Activated CD4-positive, alpha-beta T cell treated with anti-CD3 and anti-CD28 coated beads, Interleukin-2, amount 50 U/mL, for 24 hours (primary cell): Measurements from ENCODE around the gene KLF16.
"Not testable (repeated sequence)": the region's sequence is repeated elsewhere in the genome, so short reads cannot be mapped to it uniquely, and the experiment has no call there.

Source experiments
- DNase-seq, 2 donors: peaks; one replicate each; pipeline ENCODE4 v3.0.0-alpha.2; 2020; ENCODE audit warnings: low read depth in 1 of 2, low spot score in 1 of 2

The KLF16 gene

DNA sequence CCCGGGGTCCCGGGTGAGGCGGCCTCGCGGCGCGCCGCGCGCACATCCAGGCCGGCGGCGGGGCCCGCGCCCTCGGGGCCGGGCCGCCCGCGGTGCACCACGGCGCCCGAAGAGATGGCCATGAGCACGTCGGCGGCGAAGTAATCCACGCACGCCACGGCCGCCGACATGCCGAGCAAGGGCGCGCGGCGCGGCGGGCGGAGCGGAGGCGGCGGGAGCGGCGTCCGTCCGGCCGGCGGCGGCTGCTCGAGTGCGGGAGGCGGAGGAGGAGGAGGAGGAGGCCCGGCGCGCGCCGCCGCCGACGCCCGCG, at the start of gene KLF16:
Gene KLF16 (minus strand): TSS at position 252 of the 310 bp plus-strand sequence. CDS start 82 bp downstream, at position 170.
- DNase-seq = no peak

DNA sequence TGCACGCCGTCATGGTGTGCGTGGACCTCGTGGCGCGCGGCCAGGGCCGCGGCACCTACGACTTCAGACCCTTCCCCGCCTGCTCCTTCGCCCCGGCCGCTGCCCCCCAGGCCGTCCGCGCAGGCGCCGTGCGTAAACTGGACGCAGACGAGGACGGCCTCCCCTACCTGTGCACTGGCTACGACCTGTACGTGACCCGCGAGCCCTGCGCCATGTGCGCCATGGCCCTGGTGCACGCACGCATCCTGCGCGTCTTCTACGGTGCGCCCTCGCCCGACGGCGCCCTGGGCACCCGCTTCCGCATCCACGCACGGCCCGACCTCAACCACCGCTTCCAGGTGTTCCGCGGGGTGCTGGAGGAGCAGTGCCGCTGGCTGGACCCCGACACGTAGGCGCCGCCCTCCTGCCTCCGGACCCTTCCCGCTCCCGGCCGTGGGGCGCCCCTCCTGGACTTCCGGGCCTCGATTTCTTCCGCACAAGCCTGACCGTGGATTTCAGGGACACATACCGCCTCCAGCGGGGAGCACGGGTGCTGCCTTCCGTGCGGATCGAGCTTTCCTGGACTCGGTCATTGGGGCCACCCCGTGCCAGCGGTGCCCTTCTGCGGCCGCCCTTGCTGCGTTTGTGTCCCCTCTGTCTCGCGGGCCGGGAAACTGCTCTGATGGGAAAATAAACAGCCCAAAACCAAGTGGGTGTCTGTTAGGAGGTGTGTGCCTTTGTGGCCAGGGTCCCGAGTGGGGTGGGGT, 49.6 kb upstream of the KLF16 start:
- no peak for DNase-seq

DNA sequence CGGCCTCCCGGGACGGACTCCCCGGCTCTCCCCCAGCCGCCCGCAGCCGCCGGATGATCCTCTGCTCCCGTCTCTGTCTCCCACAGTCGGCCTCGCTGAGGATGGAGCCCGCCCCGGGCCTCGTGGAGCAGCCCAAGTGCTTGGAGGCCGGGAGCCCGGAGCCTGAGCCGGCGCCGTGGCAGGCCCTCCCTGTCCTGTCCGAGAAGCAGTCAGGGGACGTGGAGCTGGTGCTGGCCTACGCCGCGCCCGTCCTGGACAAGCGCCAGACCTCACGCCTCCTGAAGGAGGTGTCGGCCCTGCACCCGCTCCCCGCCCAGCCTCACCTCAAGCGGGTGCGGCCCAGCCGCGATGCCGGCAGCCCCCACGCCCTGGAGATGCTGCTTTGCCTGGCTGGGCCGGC, 48.6 kb upstream of the KLF16 start:
- no peak for DNase-seq

DNA sequence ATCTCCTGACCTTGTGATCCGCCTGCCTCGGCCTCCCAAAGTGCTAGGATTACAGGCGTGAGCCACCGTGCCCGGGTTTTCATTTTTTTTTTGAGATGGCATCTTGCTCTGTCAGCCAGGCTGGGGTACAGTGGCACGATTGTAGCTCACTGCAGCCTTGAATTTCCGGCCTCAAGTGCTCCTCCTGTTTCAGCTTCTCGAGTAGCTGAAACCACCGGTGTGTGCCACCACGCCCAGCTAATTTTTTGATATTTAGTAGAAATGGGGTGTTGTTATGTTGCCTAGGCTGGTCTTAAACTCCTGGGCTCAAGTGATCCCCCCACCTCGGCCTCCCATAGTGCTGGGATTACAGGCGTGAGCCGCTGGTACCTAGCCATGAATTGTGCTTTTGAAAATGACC, 47.7 kb upstream of the KLF16 start:
- DNase-seq = no peak

DNA sequence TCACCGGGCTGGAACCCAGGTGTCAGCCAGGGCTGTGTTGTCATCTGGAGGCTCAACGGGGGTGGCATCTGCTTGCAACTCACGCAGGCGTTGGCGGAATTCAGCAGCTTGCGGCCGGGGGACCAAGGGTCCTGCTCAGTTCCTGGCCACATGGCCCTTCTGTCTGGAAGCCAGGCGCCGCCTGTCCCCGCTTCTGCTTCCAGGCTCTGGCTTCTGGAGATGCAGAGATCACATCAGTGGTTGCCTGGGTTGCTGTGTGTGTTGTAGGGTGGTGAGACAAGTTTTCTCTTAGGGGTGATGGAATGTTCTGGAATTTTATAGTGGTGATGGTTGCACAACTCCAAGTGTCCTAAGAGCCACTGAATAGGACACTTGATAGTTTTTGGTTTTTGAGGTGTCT, 46.8 kb upstream of the KLF16 start:
- DNase-seq = no peak

DNA sequence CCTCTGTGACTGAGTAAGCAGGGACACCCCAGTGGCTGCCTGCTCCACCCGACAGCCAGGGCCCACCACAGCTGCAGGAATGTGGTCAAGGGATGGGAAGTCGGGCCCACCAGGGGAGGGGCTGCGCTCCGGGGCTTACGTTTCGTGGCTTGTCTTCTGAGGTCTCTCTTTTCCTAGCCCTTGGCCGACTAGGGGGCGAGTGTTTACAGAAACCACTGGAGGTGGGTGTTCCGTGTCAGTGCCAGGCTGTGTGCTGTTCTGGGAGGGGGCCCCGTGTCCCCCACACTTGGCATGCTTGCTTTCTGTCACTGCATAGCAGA, 46.3 kb upstream of the KLF16 start:
- no peak for DNase-seq

DNA sequence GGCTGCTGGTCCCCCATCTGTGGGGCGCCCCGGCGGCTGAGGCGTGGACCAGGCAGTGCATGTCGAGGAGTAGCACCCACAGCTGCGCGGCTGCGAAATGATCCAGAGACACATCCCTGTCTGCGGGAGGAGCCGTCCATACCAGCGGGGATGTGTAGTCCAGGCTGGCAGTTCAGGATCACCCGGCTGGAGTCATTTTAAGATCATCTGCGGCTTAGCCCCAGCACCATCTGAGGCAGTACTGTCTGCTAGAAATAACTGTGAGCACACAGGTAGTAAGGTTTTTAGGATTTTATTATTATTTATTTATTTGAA, 44.9 kb upstream of the KLF16 start:
- no peak for DNase-seq

DNA sequence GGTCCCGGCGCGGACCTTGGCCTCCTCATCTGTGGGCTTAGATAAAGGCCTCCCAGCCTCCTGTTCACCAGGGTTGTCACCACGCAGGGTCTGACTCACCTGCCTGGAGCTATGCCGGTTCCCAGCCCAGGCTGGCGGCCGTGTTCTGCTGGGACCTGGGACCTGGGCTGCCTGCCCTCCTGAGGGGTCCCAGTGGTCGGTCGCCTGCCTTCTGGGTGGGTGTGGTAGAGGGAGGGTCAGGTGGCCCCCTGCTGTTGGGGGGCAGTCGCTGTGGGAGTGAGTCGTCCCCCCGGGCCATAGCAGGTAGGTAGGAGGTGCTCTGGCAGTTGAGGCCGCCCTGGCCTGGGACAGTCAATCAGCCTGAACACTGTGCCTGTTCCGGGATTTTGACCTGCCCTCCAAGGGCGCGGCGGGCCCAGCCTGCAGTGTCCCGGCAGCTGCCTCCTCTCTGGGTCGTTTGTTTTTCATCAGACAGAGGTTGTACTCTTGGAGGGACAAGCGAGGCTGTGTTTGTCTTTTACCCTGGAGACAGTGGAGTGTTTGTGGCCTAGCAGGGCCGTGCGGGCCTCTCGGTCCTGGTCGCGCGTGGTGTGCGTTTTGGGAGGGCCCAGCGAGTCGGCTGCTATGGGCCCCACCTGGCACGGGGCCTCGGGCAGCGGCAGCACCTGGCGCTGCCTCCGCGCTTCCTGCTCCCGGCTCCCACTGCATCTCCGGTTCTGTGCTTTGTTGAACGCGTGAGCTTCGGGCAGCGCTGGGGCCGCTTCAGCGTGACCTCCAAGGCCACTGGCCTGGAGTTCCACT, 44.4 kb upstream of the KLF16 start:
- DNase-seq = no peak

DNA sequence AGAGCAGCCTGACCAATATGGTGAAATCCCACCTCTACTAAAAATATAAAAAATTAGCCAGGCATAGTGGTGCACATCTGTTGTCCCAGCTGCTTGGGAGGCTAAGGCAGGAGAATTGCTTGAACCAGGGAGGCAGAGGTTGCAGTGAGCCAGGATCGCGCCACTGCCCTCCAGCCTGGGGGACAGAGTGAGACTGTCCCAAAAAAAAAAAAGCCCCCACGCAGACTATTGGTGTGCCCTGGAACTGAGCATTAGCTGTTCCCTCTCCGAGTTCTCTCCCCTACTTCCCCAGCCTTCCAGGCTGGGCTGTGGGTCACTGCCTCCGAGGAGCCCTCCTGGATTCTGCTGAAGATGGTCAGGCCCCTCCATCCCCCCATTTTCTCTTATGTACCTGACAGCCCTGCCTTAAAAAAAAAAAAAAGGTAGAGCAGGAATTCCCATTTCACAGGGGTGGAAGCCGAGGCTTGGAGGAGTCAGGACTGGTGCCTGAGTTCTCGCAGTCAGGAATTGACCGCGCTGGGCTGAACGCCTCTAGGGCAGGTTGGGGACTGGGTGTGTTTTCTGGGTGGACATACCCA, 43.7 kb upstream of the KLF16 start:
- no peak for DNase-seq

DNA sequence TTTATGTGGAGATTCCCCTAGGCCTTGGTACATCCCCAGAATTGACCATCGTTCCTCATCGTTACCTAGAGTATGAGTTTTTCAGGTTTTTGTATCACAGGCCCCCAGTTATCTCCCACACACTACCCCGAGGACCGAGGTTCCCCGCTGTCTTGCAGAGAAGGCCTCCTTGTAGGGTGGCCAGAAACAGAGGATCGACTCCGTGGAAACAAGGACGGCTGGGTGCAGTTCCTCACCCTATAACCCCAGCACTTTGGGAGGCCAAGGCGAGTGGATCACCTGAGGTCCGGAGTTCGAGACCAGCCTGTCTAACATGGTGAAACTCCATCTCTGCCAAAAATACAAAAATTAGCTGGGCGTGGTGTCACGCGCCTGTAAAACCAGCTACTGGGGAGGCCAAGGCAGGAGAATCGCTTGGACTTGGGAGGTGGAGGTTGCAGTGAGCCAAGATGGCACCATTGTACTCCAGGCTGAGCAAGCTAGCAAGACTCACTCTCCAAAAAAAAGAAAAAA, 42.5 kb upstream of the KLF16 start:
- no peak for DNase-seq

DNA sequence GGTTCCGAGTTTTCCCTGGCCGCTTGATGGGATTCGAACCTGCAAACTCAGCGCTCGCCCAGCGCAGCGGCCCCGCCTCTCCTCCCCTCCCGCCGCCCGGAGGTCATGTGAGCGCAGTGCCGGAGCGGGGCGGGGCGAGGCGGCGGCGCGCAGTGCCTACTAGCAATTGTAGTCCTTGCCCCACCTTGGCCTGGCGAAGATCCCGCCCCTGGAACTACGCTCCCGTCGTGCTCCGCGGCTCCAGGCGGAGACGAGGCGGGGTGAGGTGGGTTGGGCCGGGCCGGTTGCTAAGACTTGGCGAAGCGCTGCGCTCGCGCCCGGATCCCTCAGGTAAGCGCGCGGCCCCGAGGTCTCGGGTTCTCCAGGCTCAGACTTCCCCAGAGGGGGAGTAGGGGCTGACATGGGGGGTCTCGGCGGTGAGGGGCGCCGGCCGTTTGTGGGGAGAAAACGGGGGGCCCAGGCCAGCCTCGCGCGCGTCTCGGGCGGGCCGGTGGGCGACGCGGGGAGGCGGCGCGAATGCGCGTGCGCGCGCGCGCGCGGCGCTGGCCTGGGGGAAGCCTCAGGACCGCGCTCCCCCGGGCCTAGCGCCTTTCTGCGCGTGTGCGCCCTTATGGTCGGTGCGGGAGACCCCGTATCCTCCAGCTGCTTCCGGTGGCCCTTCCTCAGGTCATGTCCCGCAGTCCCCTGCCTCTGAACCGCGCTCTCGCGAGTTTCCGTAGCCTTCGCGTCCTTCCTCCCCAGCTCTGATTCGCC, 41.9 kb upstream of the KLF16 start, which contains the start of the genes ADAT3 and SCAMP4:
Gene ADAT3 (plus strand): TSS at position 290 of the 753 bp plus-strand sequence. CDS start 6,649 bp downstream, outside the sequence.
Gene SCAMP4 (plus strand): TSS at position 290 of the 753 bp plus-strand sequence. CDS start 9,621 bp downstream, outside the sequence.
- peak; percentile 91 to 97 for DNase-seq

DNA sequence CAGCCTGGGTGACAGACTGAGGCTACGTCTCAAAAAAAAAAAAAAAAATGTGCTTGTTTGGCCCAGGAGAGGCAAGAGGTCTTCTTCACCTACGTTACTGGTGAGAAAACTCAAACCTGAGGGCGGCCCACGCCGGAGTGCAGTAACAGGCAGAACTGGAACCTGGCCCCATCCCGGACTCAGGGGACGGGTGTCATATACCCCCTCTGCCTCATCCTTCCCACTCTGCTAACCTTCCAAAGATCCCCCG, 41.4 kb upstream of the KLF16 start:
- no peak for DNase-seq

DNA sequence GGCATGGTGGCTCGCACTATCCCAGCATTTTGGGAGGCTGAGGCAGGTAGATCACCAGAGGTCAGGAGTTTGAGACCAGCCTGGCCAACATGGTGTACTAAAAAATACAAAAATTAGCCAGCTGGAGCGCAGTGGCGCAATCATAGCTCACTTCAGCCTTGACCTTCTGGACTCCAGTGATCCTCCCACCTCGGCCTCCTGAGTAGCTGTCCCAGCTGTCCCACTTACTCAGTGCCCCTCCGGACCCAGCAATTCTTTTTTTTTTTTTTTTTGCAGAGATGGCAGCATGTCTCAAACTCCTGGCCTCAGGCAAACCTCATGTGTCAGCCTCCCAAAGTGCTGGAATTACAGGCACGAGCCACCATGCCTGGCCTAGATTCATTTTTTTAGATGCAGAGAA, 39.5 kb upstream of the KLF16 start:
- DNase-seq = no peak

DNA sequence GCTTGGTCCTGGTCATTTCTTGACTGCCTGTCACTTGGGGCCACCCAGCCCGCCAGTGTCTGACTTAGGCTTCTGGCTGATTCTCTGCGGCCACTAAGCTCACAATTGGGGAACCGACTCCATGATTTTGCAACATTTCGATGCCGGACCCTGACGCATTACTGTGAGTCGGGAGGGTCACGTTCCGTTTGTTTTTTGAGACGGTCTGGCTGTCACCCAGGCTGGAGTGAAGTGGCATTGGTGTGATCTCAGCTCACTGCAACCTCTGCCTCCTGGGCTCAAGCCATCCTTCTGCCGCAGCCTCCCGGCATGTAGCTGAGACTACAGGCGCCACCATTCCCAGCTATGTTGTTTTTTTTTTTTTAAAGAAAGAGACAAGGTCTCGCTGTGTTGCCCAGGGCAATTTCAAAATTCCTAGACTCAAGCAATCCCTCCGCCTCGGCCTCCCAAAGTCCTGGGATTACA, 38.6 kb upstream of the KLF16 start:
- DNase-seq = no peak

DNA sequence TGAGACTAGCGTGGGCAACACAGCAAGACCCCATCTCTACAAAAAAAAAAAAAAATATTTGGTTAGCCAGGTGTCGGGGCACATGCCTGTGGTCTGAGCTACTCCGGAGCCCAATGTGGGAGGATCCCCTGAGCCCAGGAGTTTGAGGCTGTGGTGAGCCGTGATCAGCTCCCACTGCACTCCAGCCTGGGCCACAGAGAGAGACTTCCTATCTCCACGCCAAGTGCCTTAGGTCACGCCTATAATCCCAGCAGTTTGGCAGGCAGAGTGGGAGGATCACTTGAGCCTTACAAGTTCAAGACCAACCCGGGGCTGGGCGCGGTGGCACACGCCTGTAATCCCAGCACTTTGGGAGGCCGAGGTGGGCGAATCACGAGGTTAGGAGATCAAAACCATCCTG, 33.1 kb upstream of the KLF16 start:
- DNase-seq = no peak

DNA sequence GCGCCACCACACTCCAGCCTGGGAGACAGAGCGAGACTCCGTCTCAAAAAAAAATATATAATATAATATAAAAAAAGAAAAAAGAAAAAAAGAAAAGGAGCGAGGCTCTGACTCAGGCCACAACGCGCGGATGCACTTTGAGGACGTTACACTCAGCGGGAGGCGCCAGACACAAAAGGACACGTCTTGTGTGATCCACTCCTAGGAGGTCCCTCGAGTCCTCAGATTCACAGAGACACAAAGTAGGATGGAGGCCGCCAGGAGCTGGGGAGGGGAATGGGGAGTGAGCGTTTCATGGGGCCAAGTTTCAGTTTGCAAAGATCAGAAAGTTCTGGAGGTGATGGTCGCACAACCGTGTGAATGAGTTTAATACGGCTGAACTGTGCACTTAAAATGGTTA, 30.4 kb upstream of the KLF16 start:
- DNase-seq = no peak

DNA sequence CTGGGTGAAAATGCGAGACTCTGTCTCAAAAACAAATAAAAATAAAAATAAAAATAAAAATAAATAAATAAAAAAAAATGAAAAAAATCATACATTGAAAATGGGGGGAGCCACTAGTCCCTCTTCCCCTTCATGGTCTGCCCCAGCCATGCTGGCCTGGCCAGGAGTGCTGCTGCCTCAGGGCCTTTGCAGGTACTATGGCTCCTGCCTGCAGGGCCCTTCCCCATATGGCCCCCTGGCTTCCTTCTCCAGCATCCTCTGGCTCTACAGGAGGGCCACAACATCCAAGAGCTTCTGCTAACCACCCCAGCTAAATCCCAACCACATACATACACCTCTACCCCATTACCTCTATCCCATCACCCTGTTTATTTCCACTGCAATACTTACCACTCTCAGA, 26.5 kb upstream of the KLF16 start:
- no peak for DNase-seq

DNA sequence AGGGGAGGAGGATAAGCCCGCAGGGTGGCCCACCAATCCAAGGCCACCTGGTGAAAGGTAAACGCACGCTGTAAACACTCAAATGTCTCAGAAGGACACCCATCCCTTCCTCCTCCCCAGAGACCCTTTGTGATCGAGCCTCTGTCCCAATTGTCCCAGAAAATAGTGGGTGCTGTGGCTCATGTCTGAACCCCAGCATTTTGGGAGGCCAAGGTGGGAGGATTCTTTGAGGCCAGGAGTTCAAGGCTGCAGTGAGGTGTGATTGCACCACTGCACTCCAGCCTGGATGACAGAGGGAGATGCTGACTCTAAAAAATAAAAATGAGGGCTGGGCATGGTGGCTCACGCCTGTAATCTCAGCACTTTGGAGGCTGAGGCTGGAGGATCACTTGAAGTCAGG, 25.0 kb upstream of the KLF16 start:
- DNase-seq = no peak

DNA sequence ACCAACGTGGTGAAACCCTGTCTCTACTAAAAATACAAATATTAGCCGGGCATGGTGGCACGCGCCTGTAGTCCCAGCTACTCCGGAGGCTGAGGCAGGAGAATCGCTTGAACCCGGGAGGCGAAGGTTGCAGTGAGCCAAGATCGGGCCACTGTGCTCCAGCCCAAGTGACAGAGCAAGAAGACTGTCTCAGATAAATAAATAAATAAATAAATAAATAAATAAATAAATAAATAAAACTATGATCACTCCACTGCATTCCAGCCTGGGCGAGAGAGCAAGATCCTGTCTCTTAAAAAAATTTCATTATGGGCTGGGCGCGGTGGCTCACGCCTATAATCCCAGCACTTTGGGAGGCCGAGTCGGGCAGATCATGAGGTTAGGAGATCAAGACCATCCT, 23.0 kb upstream of the KLF16 start:
- DNase-seq = not testable (repeated sequence)

DNA sequence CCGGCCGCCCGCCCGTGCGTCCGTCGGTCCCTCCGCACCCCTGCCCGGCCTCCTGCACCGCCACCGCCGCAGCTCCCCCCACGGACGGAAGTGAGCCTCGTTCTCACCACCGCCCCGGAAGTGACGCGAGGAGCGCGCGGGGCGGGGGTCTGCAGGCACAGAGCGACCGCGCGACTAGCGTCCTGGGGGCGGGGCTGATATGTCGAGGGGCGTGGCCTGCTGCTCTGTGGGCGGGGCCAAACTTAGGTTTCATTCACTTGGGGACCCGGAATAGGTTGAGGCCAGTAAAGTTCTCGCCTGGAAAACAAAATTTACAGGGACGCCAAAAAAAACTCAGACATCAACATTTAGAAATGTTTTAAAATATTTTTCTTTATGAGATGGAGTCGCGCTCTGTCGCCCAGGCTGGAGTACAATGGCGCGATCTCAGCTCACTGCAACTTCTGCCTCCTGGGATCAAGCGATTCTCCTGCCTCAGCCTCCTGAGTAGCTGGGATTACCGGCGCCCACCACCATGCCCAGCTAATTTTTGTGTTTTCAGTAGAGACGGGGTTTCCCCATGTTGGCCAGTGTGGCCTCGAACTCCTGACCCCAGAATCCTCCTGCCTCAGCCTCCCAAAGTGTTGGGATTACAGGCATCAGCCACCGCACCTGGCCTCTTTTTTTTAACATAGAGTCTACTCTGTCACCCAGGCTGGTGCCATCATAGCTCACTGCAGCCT, 22.2 kb upstream of the KLF16 start, which contains the start of gene ABHD17A:
Gene ABHD17A (minus strand): TSS at position 99 of the 722 bp plus-strand sequence. CDS start 3,930 bp downstream, outside the sequence.
- DNase-seq = peak; percentile 91 to 92
